ENCODE results near the gene C2CD4A.

DNA sequence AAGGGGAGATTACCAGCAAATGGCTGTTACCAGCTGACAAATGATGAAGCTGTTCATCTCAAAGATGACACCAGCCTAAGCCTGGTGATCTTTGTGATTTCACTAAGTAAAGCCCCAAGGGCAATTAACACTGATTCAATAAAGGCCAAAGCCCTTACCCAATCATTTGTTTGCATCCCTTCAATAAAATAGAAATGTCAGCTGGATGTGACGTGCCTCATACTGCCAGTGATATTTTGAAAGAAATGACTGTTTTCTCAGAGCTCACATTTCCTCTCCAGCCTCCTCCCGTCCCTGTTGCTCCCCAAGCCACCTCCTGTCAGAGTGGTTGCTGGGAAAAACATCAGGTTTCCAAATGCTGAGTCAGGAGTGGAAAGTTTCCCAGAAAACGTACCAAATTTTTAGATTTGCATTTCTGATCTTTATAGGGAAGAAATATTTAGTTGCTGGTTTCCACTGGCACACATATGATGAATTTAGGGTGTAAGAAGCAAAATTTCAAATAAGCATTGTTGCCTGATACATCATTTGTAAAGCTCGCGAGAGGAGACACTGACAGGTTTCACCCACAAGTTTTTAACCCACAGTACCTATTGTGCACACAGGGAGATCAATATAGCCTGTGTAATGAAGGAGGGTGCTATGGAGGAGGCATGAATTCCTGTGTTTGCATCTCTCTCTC, 21.0 kb downstream of the C2CD4A start:
- TF ChIP-seq ZFX (IDR thresholded peaks at IDR 0.05; ENCODE audit: borderline replicate concordance) (no peak), CTCF (IDR thresholded peaks at IDR 0.05) (no peak)
